MM.1S (cell line): ENCODE data around the gene SLCO1B3.

ENCODE experiments used
- EZH2phosphoT487 ChIP-seq: fragments of 300-600 bp; sonication (generic); IDR thresholded peaks from 2 replicates; pipeline ENCODE4 v1.6.1; 2018; ENCODE audit warnings: antibody characterized with exemption, low read length
- TF ChIP-seq, protein P1 (sequence below): fragments of 300-600 bp; sonication (generic); IDR thresholded peaks from 2 replicates; pipeline ENCODE4 v1.5.1; 2016; ENCODE audit warnings: antibody characterized with exemption, low read length, mixed read lengths

DNA sequence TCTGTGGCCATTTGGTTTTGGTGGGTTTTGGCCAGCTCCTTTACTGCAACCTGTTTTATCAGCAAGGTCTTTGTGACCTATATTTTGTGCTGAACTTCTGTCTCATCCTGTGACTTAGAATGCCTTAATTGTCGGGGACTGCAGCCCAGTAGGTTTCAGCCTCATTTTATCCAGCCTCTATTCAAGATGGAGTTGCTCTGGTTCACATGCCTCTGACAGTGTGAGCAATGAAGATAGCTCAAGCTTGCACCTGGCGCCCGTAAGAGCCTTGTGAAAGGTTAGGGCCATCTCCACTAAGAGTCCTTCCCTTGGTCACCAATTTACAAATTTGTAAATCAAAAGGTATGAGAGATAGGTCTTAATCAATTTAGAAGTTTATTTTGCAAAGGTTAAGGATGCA lies 19.4 kb downstream of the SLCO1B3 start:
- TF ChIP-seq EZH2phosphoT487: no peak
- TF ChIP-seq, protein P1, sequence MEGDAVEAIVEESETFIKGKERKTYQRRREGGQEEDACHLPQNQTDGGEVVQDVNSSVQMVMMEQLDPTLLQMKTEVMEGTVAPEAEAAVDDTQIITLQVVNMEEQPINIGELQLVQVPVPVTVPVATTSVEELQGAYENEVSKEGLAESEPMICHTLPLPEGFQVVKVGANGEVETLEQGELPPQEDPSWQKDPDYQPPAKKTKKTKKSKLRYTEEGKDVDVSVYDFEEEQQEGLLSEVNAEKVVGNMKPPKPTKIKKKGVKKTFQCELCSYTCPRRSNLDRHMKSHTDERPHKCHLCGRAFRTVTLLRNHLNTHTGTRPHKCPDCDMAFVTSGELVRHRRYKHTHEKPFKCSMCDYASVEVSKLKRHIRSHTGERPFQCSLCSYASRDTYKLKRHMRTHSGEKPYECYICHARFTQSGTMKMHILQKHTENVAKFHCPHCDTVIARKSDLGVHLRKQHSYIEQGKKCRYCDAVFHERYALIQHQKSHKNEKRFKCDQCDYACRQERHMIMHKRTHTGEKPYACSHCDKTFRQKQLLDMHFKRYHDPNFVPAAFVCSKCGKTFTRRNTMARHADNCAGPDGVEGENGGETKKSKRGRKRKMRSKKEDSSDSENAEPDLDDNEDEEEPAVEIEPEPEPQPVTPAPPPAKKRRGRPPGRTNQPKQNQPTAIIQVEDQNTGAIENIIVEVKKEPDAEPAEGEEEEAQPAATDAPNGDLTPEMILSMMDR: no peak
